HEK293T (cell line): Measurements from ENCODE around the gene TPCN1.

ENCODE experiments used
- CTCF ChIA-PET: fragments of 350-600 bp; formaldehyde crosslinking; extraction: SDS; loops from one replicate; lab custom pipeline; 2021; ENCODE audit warnings: antibody characterized with exemption, inconsistent platforms; lab: Yijun Ruan, JAX
- POLR2A ChIA-PET: fragments of 350-600 bp; formaldehyde crosslinking; extraction: SDS; loops from one replicate; lab custom pipeline; 2020; ENCODE audit warnings: antibody characterized with exemption, inconsistent platforms; lab: Yijun Ruan, JAX
- DNase-seq: peaks from one replicate; pipeline ENCODE4 v3.0.0; 2012; ENCODE audit warnings: mixed read lengths; ENCODE audit errors: extremely low spot score
- ARNT ChIP-seq: fragments of 450-650 bp; IDR thresholded peaks from 2 replicates; pipeline ENCODE4 v1.6.1; 2017; ENCODE audit warnings: mild to moderate bottlenecking
- BHLHE40 ChIP-seq: fragments of 450-650 bp; IDR thresholded peaks from 2 replicates; pipeline ENCODE4 v1.6.1; 2016; ENCODE audit warnings: mild to moderate bottlenecking, moderate library complexity, borderline replicate concordance
- CTBP1 ChIP-seq: fragments of 450-650 bp; IDR thresholded peaks from 2 replicates; pipeline ENCODE4 v1.6.1; 2016; ENCODE audit warnings: borderline replicate concordance
- ELF4 ChIP-seq: fragments of 450-650 bp; IDR thresholded peaks from 2 replicates; pipeline ENCODE4 v1.6.1; 2017; ENCODE audit warnings: antibody characterized with exemption
- FOXA1 ChIP-seq: fragments of 450-650 bp; IDR thresholded peaks from 2 replicates; pipeline ENCODE4 v1.6.1; 2016; ENCODE audit warnings: mild to moderate bottlenecking
- FOXK2 ChIP-seq: fragments of 450-650 bp; IDR thresholded peaks from 2 replicates; pipeline ENCODE4 v1.6.1; 2016; ENCODE audit warnings: mild to moderate bottlenecking
- FOXM1 ChIP-seq: fragments of 450-650 bp; IDR thresholded peaks from 2 replicates; pipeline ENCODE4 v1.6.1; 2017; ENCODE audit warnings: mild to moderate bottlenecking, borderline replicate concordance
- HDGF ChIP-seq: fragments of 450-650 bp; IDR thresholded peaks from 2 replicates; pipeline ENCODE4 v1.6.1; 2017; ENCODE audit warnings: antibody characterized with exemption, borderline replicate concordance
- L3MBTL2 ChIP-seq: fragments of 450-650 bp; conservative IDR thresholded peaks from 2 replicates; pipeline ENCODE4 v1.6.1; 2016; ENCODE audit warnings: mild to moderate bottlenecking
- LEF1 ChIP-seq: fragments of 450-650 bp; IDR thresholded peaks from 2 replicates; pipeline ENCODE4 v1.6.1; 2017; ENCODE audit warnings: mild to moderate bottlenecking, borderline replicate concordance
- NFRKB ChIP-seq: fragments of 450-650 bp; IDR thresholded peaks from 2 replicates; pipeline ENCODE4 v1.6.1; 2016; ENCODE audit warnings: mild to moderate bottlenecking, moderate library complexity
- SP1 ChIP-seq: fragments of 450-650 bp; IDR thresholded peaks from 2 replicates; pipeline ENCODE4 v1.6.1; 2017
- SUZ12 ChIP-seq: fragments of 450-650 bp; IDR thresholded peaks from 2 replicates; pipeline ENCODE4 v1.6.1; 2016; ENCODE audit warnings: mild to moderate bottlenecking
- TARDBP ChIP-seq: fragments of 450-650 bp; IDR thresholded peaks from 2 replicates; pipeline ENCODE4 v1.6.1; 2016
- ZNF384 ChIP-seq: fragments of 450-650 bp; IDR thresholded peaks from 2 replicates; pipeline ENCODE4 v1.6.1; 2016
- TF ChIP-seq, protein P1 (sequence below): fragments of 450-650 bp; IDR thresholded peaks from 2 replicates; pipeline ENCODE4 v1.6.1; 2016

TPCN1 gene

DNA sequence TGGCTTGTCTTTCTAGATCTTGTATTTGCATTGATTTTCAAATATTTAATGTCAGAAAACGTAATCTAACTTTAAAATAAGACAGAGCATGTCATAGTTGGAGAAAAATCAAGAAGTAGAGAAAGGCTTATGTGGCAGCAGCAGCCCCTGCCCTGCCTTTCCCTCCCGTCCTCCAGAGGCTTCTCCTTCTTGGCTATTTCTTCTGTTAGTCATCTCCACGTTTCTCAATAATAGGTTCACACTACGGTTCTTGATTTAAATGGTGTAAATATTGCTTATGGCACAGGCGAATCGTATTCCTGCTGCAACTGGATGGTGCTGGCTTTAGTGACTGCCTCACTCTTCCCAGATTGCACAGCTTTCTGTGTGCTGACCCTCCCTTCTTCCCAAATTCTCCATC is 70.8 kb downstream of the TPCN1 start:
- no peak for TF ChIP-seq SUZ12
- TF ChIP-seq ARNT: no peak
- TF ChIP-seq CTBP1: no peak
- TF ChIP-seq L3MBTL2: no peak
- TF ChIP-seq, protein P1, sequence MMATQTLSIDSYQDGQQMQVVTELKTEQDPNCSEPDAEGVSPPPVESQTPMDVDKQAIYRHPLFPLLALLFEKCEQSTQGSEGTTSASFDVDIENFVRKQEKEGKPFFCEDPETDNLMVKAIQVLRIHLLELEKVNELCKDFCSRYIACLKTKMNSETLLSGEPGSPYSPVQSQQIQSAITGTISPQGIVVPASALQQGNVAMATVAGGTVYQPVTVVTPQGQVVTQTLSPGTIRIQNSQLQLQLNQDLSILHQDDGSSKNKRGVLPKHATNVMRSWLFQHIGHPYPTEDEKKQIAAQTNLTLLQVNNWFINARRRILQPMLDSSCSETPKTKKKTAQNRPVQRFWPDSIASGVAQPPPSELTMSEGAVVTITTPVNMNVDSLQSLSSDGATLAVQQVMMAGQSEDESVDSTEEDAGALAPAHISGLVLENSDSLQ: no peak
- no peak for TF ChIP-seq HDGF
- TF ChIP-seq SP1: no peak
- no peak for TF ChIP-seq FOXM1
- TF ChIP-seq FOXK2: no peak
- TF ChIP-seq NFRKB: no peak
- no peak for TF ChIP-seq ELF4
- TF ChIP-seq BHLHE40: no peak
- TF ChIP-seq FOXA1: no peak
- no peak for TF ChIP-seq ZNF384
- no peak for TF ChIP-seq LEF1
- ChIA-PET CTCF (no interaction called here), POLR2A (no interaction called here)
- DNase-seq: no peak

DNA sequence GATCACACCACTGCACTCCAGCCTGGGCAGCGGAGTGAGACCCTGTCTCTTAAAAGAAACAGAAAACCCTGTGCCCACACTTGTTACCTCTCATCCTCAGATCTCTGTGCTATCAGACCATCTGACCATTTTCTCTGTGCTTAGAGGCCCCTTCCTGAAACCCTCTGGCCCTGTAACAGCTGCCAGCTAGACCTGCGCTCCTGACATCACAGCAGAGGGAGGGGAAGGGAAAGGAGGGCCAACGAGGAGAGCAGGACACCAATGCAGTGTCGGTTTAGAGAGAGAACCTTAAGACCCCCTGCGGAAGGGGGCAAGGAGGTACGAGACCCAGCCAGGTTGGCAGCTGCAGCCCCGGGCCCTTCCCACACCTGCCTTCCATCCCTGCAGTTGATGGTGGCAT is 71.3 kb downstream of the TPCN1 start:
- ChIA-PET CTCF (no interaction called here), POLR2A (no interaction called here)
- no peak for TF ChIP-seq SP1
- TF ChIP-seq FOXA1: no peak
- TF ChIP-seq, protein P1: no peak
- no peak for TF ChIP-seq ELF4
- no peak for TF ChIP-seq SUZ12
- no peak for DNase-seq

DNA sequence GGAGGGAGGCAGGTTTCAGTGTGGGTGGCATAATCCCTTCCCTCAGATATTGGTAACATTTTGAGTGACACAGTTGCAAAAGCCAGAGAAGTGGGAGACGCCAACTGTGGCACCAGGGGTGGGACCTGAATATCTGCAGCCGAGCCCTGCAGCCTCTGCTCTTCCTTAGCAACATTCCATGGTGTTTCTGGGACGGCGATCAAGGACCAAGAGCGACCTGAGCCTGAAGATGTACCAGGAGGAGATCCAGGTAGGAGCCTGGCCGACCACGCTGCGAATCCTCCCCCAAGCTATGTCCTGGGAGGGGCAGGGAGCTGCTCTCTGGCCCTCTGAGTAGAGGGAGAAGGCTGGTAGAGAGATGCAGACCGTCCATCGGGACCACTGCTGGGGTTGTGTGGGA is 71.8 kb downstream of the TPCN1 start:
- ChIA-PET POLR2A (no interaction called here), CTCF (no interaction called here)
- DNase-seq: no peak
- TF ChIP-seq ZNF384 (no peak), FOXM1 (no peak), SUZ12 (no peak), L3MBTL2 (no peak), TARDBP (no peak), ELF4 (no peak), SP1 (no peak)
- TF ChIP-seq, protein P1: no peak

DNA sequence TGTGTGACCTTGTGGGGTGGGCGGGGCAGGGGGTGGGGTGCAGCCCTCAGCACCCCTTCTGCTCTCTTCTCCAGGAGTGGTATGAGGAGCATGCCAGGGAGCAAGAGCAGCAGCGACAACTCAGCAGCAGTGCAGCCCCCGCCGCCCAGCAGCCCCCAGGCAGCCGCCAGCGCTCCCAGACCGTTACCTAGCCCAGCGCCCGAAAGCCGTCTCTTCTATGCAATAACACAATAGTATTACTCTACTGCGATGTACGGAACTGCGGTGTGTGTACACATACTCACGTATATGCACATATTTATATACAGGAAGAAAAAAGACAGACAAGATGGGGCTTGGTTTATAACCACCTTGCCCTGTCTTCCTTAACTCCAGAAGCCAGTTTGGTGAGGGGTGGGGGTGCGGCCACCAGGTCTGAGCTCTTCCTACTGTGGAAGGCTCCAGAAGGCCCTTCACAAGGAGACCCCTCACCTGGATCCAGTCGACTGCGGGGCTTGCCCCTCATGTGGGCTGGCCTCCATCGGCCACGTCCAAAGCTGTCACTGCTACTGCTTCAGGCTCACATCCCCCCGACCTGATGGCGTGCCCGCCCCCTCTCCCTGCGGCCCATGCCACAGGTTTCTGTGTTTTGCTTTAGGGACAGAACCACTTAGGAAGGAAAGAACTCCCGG is 74.8 kb downstream of the TPCN1 start:
- DNase-seq: no peak
- TF ChIP-seq CTBP1: no peak
- TF ChIP-seq BHLHE40: no peak
- TF ChIP-seq FOXK2: no peak
- CTCF ChIA-PET: interaction anchor here (0.5 kb wide), 1 partner anchor 99 kb away, joined by 3 read pairs; no protein-coding TSS in a partner anchor
- POLR2A ChIA-PET: no interaction called here

DNA sequence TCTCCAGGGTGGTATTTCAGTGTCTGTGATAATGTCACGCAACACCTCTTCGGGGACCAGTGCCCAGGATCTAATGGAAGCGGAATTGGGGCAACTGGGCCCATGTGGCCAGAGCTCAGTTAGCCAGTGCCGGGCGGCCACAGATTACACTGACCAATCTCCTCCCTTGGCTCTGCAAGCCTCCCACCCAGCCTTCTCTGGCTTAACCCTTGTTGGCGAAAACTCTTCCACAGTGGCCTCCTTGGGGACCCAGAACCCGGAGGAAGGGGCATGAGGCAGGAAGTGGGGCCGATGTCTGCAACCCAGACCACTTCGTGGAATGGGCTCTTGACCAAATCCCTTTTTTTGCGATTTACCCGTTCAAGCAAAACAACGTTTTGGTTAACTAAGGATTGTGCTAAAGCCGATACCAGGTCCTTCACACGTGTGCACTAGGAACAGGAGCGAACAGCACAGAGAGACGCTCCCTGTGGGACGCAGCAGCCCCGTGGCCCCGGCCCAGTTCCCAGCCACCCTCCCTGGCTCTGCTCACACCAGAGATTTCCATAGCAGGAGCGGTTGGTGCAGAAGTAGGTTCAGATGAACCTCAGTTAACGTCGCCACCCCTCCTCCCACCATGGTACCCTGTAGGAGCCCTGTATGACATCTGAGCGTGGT is 75.4 kb downstream of the TPCN1 start:
- no peak for DNase-seq
- TF ChIP-seq ARNT (no peak), NFRKB (no peak), LEF1 (no peak), CTBP1 (no peak), FOXA1 (no peak), L3MBTL2 (no peak)
- ChIA-PET POLR2A (no interaction called here), CTCF (no interaction called here)

DNA sequence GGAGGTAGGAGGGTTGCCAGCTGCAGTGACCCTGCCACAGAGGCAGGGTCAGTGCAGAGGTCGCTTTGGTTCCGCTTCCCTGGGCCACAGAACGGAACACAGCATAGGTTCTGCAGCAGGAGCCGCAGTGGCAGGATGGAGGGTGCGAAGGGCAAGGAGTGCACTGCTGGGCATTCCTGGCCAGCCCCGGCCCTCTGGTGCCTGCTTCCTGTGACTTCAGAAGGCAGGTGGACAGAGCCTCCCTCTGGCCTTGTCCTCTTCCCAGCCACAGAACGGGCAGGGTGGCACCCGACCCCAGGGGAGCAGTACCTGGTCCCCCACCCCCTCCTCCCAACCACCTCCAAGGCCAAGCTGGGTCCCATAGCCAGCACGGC is 75.9 kb downstream of the TPCN1 start:
- DNase-seq: no peak
- ChIA-PET POLR2A (no interaction called here), CTCF (no interaction called here)
- no peak for TF ChIP-seq FOXM1

DNA sequence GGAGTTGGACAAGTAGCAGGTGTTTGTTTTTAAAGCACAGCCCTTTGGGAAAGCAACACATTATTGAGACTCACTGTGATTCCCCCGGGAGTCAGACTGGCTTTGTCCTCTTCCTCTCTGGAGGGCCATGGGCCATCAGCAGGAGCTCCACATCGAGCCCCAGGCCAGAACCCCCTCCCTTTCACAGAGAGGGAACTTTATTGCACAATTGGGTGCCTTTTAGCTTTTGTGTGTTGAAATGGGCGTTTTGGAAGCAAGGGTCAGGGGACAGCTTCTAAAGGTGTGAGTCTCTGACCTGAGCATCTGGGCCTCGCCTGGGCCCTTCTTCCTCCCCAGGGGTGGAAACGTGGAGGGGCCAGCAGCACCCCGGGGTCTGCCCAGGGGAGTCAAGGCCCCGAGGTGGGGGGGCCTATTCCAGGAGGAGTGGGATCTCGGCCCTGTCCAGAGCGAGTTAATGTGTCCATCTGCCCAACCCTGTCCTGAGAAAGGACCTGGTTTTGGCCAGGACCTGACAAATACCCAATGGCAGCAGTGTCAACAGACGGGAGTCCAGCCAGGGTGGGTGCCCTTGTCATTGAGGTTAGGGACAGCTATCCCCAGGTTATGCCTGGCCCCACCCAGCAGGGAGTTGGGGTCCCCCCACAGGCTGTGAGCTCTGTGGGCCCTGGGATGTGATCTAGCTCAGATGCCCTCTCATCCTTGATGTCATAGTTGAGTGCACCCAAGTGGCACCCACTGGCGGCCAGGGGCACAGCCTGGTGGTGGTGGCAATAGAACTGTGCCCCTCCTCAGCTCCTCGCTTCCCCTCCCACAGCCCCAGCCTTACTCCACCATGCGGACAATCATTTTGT is 76.6 kb downstream of the TPCN1 start:
- TF ChIP-seq, protein P1: no peak
- no peak for TF ChIP-seq FOXA1
- TF ChIP-seq BHLHE40: no peak
- no peak for TF ChIP-seq FOXM1
- no peak for TF ChIP-seq CTBP1
- TF ChIP-seq NFRKB: no peak
- no peak for TF ChIP-seq ARNT
- no peak for TF ChIP-seq SP1
- TF ChIP-seq SUZ12: no peak
- TF ChIP-seq LEF1: no peak
- no peak for TF ChIP-seq HDGF
- TF ChIP-seq TARDBP: no peak
- no peak for TF ChIP-seq FOXK2
- TF ChIP-seq ZNF384: no peak
- TF ChIP-seq L3MBTL2: no peak
- TF ChIP-seq ELF4: no peak
- CTCF ChIA-PET: no interaction called here
- POLR2A ChIA-PET: no interaction called here
- DNase-seq: no peak
